ENCODE results near the gene SPAG8.

- no peak for TF ChIP-seq CTCF (conservative IDR thresholded peaks at IDR 0.05; ENCODE audit: low read length)
- TF ChIP-seq EZH2phosphoT487 (IDR thresholded peaks at IDR 0.05; ENCODE audit: borderline replicate concordance), result no peak
These were observed 8.0 kb upstream of the SPAG8 start for GRCh38 chr9:35820076-35820475.

All from Loucy (cell line).